GM12892 (cell line): ENCODE data around the gene LTC4S.

Experiments
- DNase-seq: peaks from one replicate; pipeline ENCODE4 v3.0.0; 2011; ENCODE audit not compliant: insufficient read length
- FAIRE-seq: peaks from 2 replicates; lab custom pipeline; 2011; peaks lifted over from hg19 to GRCh38; lab: Jason Lieb, UNC
- POLR2A ChIP-seq: IDR thresholded peaks from 2 replicates; pipeline ENCODE4 v1.6.1; 2011; ENCODE audit warnings: low read depth, low read length, control low read depth
- POLR2AphosphoS5 ChIP-seq: IDR thresholded peaks from 2 replicates; pipeline ENCODE4 v1.6.1; 2011; ENCODE audit warnings: low read depth, low read length, control low read depth
- TAF1 ChIP-seq: IDR thresholded peaks from 2 replicates; pipeline ENCODE4 v1.6.1; 2011; ENCODE audit warnings: low read depth, mild to moderate bottlenecking, control low read depth, low read length, borderline replicate concordance

The LTC4S gene

GRCh38 chr5:179771311-179771895, 22.4 kb upstream of the LTC4S start:
- TF ChIP-seq TAF1 = no peak
- no peak for TF ChIP-seq POLR2AphosphoS5
- no peak for TF ChIP-seq POLR2A
- DNase-seq (no peak), FAIRE-seq (no peak)

- TF ChIP-seq POLR2AphosphoS5 = no peak
- DNase-seq (no peak), FAIRE-seq (no peak)
Measured at GRCh38 chr5:179772351-179772750, 21.4 kb upstream of the LTC4S start.

- TF ChIP-seq POLR2AphosphoS5 = no peak
- no peak for TF ChIP-seq TAF1
- TF ChIP-seq POLR2A = no peak
- DNase-seq (no peak), FAIRE-seq (no peak)
Measured at GRCh38 chr5:179773686-179774040, 20.1 kb upstream of the LTC4S start.

GRCh38 chr5:179774442-179774841, 19.3 kb upstream of the LTC4S start:
- FAIRE-seq = no peak

GRCh38 chr5:179776411-179776938, 17.3 kb upstream of the LTC4S start:
- no peak for FAIRE-seq
- TF ChIP-seq POLR2A (no peak), TAF1 (no peak), POLR2AphosphoS5 (no peak)
- DNase-seq = no peak

More at GRCh38 chr5:179774442-179774841, 19.3 kb upstream of the LTC4S start:
- TF ChIP-seq POLR2AphosphoS5 (no peak), TAF1 (no peak), POLR2A (no peak)
- no peak for DNase-seq

- DNase-seq = no peak
- no peak for FAIRE-seq
- no peak for TF ChIP-seq TAF1
- 0 out of 2 replicates have a peak, but pooled peaks have one; percentile 32 for TF ChIP-seq POLR2A
- no peak for TF ChIP-seq POLR2AphosphoS5
Measured at GRCh38 chr5:179777456-179777855, 16.3 kb upstream of the LTC4S start.

- DNase-seq (no peak), FAIRE-seq (no peak)
- TF ChIP-seq POLR2A = no peak
- TF ChIP-seq TAF1 = no peak
- no peak for TF ChIP-seq POLR2AphosphoS5
Measured at GRCh38 chr5:179777909-179778308, 15.9 kb upstream of the LTC4S start.

GRCh38 chr5:179778591-179778990, 15.2 kb upstream of the LTC4S start:
- FAIRE-seq = no peak
- no peak for DNase-seq
- TF ChIP-seq POLR2A = no peak
- no peak for TF ChIP-seq POLR2AphosphoS5
- no peak for TF ChIP-seq TAF1

- FAIRE-seq = no peak
- DNase-seq = no peak
- no peak for TF ChIP-seq POLR2A
- no peak for TF ChIP-seq TAF1
- TF ChIP-seq POLR2AphosphoS5 = no peak
Measured at GRCh38 chr5:179779826-179780225, 14.0 kb upstream of the LTC4S start.

GRCh38 chr5:179780362-179780761, 13.4 kb upstream of the LTC4S start:
- no peak for FAIRE-seq
- TF ChIP-seq TAF1 (no peak), POLR2A (no peak), POLR2AphosphoS5 (no peak)
- no peak for DNase-seq

- no peak for DNase-seq
- no peak for TF ChIP-seq POLR2AphosphoS5
- no peak for TF ChIP-seq TAF1
- no peak for TF ChIP-seq POLR2A
- FAIRE-seq = no peak
Measured at GRCh38 chr5:179781846-179782245, 11.9 kb upstream of the LTC4S start.

GRCh38 chr5:179783128-179783527, 10.7 kb upstream of the LTC4S start:
- DNase-seq = no peak
- TF ChIP-seq POLR2A (no peak), POLR2AphosphoS5 (no peak), TAF1 (no peak)
- FAIRE-seq = no peak
